GM12878 (cell line): Measurements from ENCODE around the gene MEGF11. TPM values are rescaled to one million over a fixed set of nuclear protein-coding genes. Genes with fewer than 3 reads are reported as not detected.

Experiments
- ATAC-seq: fragments of 200-7000 bp; cut with Tn5 transposase; 3 replicates; pipeline ENCODE4 v1.9.1; 2020; ENCODE audit warnings: mild to moderate bottlenecking, moderate library complexity
- BruUV-seq: library from RNA; stranded (reverse); fragments of 400-500 nt; replicated peaks from 2 replicates; lab custom pipeline; 2021; lab: Mats Ljungman, UMichigan
- CTCF ChIA-PET: fragments of 300-600 bp; sonication (Branson Sonifier 250); formaldehyde crosslinking; extraction: SDS; loops from one replicate; lab custom pipeline; 2021; ENCODE audit warnings: inconsistent platforms; lab: Yijun Ruan, JAX
- POLR2A ChIA-PET: fragments of 350-600 bp; formaldehyde crosslinking; extraction: SDS; loops from one replicate; lab custom pipeline; 2021; ENCODE audit warnings: inconsistent platforms; lab: Charles Lee
- RAD21 ChIA-PET: fragments of 300-600 bp; sonication (Branson Sonifier 250); formaldehyde crosslinking; loops from one replicate; lab custom pipeline; 2023; ENCODE audit warnings: antibody characterized with exemption; ENCODE audit not compliant: unreplicated experiment; lab: Charles Lee
- SMC1A ChIA-PET: fragments of 300-600 bp; sonication (Branson Sonifier 250); formaldehyde crosslinking; loops from one replicate; lab custom pipeline; 2023; ENCODE audit not compliant: unreplicated experiment, uncharacterized antibody; lab: Charles Lee
- DNase-seq: peaks from one replicate; pipeline ENCODE4 v3.0.0-alpha.2; 2011; ENCODE audit warnings: low read depth, low spot score
- FAIRE-seq: peaks from 3 replicates; lab custom pipeline; 2011; peaks lifted over from hg19 to GRCh38; lab: Jason Lieb, UNC
- H2AFZ ChIP-seq: 2 replicates; pipeline ENCODE4 v1.6.0; 2011; ENCODE audit warnings: low read depth, low read length, control low read depth; ENCODE audit not compliant: control insufficient read depth
- H3K27ac ChIP-seq: 2 replicates; pipeline ENCODE4 v1.5.1; 2011; ENCODE audit warnings: control low read depth; ENCODE audit not compliant: control insufficient read depth, insufficient read depth
- H3K27me3 ChIP-seq, 2 experiments: replicated peaks in 1 of 2; 2 replicates each; pipeline versions ENCODE4 v1.6.0 to v1.6.1; 2011; ENCODE audit warnings: low read length in 1 of 2; ENCODE audit not compliant: control insufficient read depth in 2 of 2, insufficient read depth in 2 of 2
- H3K36me3 ChIP-seq, 2 experiments: 2 replicates each; pipeline ENCODE4 v1.5.1; 2011; ENCODE audit warnings: low read length in 1 of 2; ENCODE audit not compliant: control insufficient read depth in 2 of 2, insufficient read depth in 2 of 2
- H3K4me1 ChIP-seq: 2 replicates; pipeline ENCODE4 v1.6.1; 2011; ENCODE audit warnings: mild to moderate bottlenecking, low read length, moderate library complexity, mixed read lengths; ENCODE audit not compliant: control insufficient read depth, insufficient read depth
- H3K4me2 ChIP-seq: 2 replicates; pipeline ENCODE4 v1.6.0; 2011; ENCODE audit warnings: control low read depth; ENCODE audit not compliant: control insufficient read depth, insufficient read depth
- H3K4me3 ChIP-seq: fragments of 200-600 bp; sonication (generic); 2 replicates; pipeline ENCODE4 v1.5.1; 2016
- H3K79me2 ChIP-seq: 2 replicates; pipeline ENCODE4 v1.6.0; 2011; ENCODE audit warnings: low read length; ENCODE audit not compliant: control insufficient read depth, insufficient read depth
- H3K9ac ChIP-seq: 2 replicates; pipeline ENCODE4 v1.8.0; 2011; ENCODE audit warnings: low read length, control low read depth, mixed read lengths; ENCODE audit not compliant: control insufficient read depth, insufficient read depth
- H3K9me3 ChIP-seq: replicated peaks from 3 replicates; pipeline ENCODE4 v1.5.1; 2011; ENCODE audit warnings: mild to moderate bottlenecking, low read length; ENCODE audit not compliant: control insufficient read depth, insufficient read depth
- H4K20me1 ChIP-seq: 2 replicates; pipeline ENCODE4 v1.6.0; 2011; ENCODE audit not compliant: control insufficient read depth, insufficient read depth
- RUNX3 ChIP-seq: IDR thresholded peaks from 2 replicates; pipeline ENCODE4 v1.6.1; 2012; ENCODE audit warnings: low read length, inconsistent platforms
- WGBS: methylation state at CpG from one replicate; pipeline ENCODE4 v1.1.6; 2016; ENCODE audit warnings: low lambda C conversion rate; ENCODE audit not compliant: insufficient replicate concordance, insufficient coverage; ENCODE audit errors: missing lambda C conversion rate; 5-methylcytosine and 5-hydroxymethylcytosine counted together
- in situ Hi-C: fragments of 300-500 bp; cut with MboI; formaldehyde crosslinking; loops from 9 replicates; pipeline ENCODE4 v1.14.3; 2018; ENCODE audit warnings: mixed read lengths
- intact Hi-C: fragments of 100-400 bp; cut with micrococcal nuclease; formaldehyde crosslinking; loops from one replicate; pipeline ENCODE4 v1.14.2; 2022; ENCODE audit not compliant: unreplicated experiment
- polyA plus RNA-seq, 11 experiments: library from polyadenylated mRNA; depleted of rRNA in 4 of 11; unstranded in 6 of 11; stranded (reverse) in 5 of 11; fragments of >200 nt; fragmentation: Nextera tagmentation in 4 of 11; fragmentation: Illumina TruSeq in 1 of 11; extraction: Ambion mirVana in 4 of 11; extraction: Trizol in 1 of 11; gene quantifications; 1 replicate in 1 of 11; 2 replicates in 10 of 11; pipeline versions ENCODE4 v1.2.1 to v1.2.3, GENCODE V29; 2011 to 2016; ENCODE audit warnings: inconsistent platforms in 2 of 11, missing spikeins in 2 of 11, low read depth in 1 of 11
- total RNA-seq, 4 experiments: library from RNA; depleted of rRNA in 3 of 4; stranded (reverse); fragments of >200 nt in 3 of 4; fragmentation: Illumina TruSeq in 1 of 4; extraction: Trizol in 1 of 4; gene quantifications; 2 replicates each; pipeline versions ENCODE4 v1.2.1 to v1.2.3, GENCODE V29; 2013 to 2021
- TF ChIP-seq, protein P1 (sequence below): fragments of 150-350 bp; IDR thresholded peaks from 2 replicates; pipeline ENCODE4 v1.6.1; 2016; ENCODE audit warnings: low read depth, low read length

MEGF11 gene
- total and polyA plus RNA-seq, 10 of the 15 experiments (the other 5 are each of a cell fraction or from before 2014, with no cell fraction given) = 0.03 to 1.7 (median 0.49) TPM

DNA sequence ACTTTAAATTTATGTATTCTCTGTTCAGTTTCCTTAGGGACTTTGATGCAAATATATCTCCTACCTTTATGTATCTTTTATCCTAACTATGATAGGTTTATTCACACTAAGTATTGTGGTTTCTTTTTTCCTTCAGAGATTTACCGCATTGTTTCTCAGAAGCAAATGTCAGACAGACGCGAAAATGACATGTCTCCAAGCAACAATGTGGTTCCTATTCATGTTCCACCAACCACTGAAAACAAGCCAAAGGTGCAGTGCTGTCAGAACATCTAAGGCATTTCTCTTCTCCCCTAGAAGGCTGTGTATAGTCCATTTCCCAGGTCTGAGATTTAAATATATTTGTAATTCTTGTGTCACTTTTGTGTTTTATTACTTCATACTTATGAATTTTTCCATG is 366.0 kb downstream of the MEGF11 start:
- ChIA-PET CTCF (interaction anchor here (0.9 to 1.1 kb wide), 3 partner anchors 8 to 32 kb away, joined by 3 to 5 read pairs (median 4); no protein-coding TSS in a partner anchor), SMC1A (interaction anchor here (0.6 kb wide), 1 partner anchor 12 kb away, joined by 3 read pairs; no protein-coding TSS in a partner anchor), RAD21 (interaction anchor here (0.6 to 1.0 kb wide), 3 partner anchors 11 to 562 kb away, joined by 3 to 4 read pairs (median 3); no protein-coding TSS in a partner anchor), POLR2A (interaction anchor here (0.8 to 1.0 kb wide), 3 partner anchors 9 to 16 kb away, joined by 3 read pairs; no protein-coding TSS in a partner anchor)
- no peaks in the 10 kb centered on the region for H3K9me3 ChIP-seq
- in situ Hi-C loops = no loop called here
- ATAC-seq = no peak
- H2AFZ ChIP-seq = no peak overlapping the region
- WGBS = 100% methylated on average over 3 of the region's 3 CpGs
- TF ChIP-seq RUNX3 = peak; percentile 74
- TF ChIP-seq, protein P1, sequence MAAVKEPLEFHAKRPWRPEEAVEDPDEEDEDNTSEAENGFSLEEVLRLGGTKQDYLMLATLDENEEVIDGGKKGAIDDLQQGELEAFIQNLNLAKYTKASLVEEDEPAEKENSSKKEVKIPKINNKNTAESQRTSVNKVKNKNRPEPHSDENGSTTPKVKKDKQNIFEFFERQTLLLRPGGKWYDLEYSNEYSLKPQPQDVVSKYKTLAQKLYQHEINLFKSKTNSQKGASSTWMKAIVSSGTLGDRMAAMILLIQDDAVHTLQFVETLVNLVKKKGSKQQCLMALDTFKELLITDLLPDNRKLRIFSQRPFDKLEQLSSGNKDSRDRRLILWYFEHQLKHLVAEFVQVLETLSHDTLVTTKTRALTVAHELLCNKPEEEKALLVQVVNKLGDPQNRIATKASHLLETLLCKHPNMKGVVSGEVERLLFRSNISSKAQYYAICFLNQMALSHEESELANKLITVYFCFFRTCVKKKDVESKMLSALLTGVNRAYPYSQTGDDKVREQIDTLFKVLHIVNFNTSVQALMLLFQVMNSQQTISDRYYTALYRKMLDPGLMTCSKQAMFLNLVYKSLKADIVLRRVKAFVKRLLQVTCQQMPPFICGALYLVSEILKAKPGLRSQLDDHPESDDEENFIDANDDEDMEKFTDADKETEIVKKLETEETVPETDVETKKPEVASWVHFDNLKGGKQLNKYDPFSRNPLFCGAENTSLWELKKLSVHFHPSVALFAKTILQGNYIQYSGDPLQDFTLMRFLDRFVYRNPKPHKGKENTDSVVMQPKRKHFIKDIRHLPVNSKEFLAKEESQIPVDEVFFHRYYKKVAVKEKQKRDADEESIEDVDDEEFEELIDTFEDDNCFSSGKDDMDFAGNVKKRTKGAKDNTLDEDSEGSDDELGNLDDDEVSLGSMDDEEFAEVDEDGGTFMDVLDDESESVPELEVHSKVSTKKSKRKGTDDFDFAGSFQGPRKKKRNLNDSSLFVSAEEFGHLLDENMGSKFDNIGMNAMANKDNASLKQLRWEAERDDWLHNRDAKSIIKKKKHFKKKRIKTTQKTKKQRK = no peak
- DNase-seq = no peak
- H3K36me3 ChIP-seq = peaks cover 1 to 29% of the 10 kb centered on the region in 2 experiments; a peak in 3 of 4 replicates
- no peak overlapping the region for H3K4me2 ChIP-seq
- no peaks in the 10 kb centered on the region for H3K27me3 ChIP-seq
- no peaks in the 10 kb centered on the region for H4K20me1 ChIP-seq
- H3K27ac ChIP-seq = no peak overlapping the region
- peaks cover 11% of the 10 kb centered on the region for H3K4me1 ChIP-seq
- H3K79me2 ChIP-seq = peaks cover 2% of the 10 kb centered on the region
- no peak overlapping the region for H3K4me3 ChIP-seq
- intact Hi-C loops = no loop called here
- H3K9ac ChIP-seq = no peak overlapping the region
- no TSS peak for BruUV-seq
- peak; percentile 31 for FAIRE-seq
